GM10266 (cell line): Measurements from ENCODE around the gene ZNF785.
"Not testable (repeated sequence)": the region's sequence is repeated elsewhere in the genome, so short reads cannot be mapped to it uniquely, and the experiment has no call there.

Source experiments
- DNase-seq: peaks from one replicate; pipeline ENCODE4 v3.0.0; 2012; ENCODE audit errors: extremely low spot score
- TF ChIP-seq, protein P1 (sequence below): IDR thresholded peaks from 2 replicates; pipeline ENCODE4 v1.5.1; 2012; ENCODE audit warnings: mild to moderate bottlenecking, low read depth; ENCODE audit not compliant: control insufficient read depth, insufficient read depth; ENCODE audit errors: missing control alignments

The ZNF785 gene

GRCh38 chr16:30600929-30601328, 15.4 kb upstream of the ZNF785 start:
- no peak for DNase-seq
- TF ChIP-seq, protein P1, sequence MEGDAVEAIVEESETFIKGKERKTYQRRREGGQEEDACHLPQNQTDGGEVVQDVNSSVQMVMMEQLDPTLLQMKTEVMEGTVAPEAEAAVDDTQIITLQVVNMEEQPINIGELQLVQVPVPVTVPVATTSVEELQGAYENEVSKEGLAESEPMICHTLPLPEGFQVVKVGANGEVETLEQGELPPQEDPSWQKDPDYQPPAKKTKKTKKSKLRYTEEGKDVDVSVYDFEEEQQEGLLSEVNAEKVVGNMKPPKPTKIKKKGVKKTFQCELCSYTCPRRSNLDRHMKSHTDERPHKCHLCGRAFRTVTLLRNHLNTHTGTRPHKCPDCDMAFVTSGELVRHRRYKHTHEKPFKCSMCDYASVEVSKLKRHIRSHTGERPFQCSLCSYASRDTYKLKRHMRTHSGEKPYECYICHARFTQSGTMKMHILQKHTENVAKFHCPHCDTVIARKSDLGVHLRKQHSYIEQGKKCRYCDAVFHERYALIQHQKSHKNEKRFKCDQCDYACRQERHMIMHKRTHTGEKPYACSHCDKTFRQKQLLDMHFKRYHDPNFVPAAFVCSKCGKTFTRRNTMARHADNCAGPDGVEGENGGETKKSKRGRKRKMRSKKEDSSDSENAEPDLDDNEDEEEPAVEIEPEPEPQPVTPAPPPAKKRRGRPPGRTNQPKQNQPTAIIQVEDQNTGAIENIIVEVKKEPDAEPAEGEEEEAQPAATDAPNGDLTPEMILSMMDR, result no peak

DNA sequence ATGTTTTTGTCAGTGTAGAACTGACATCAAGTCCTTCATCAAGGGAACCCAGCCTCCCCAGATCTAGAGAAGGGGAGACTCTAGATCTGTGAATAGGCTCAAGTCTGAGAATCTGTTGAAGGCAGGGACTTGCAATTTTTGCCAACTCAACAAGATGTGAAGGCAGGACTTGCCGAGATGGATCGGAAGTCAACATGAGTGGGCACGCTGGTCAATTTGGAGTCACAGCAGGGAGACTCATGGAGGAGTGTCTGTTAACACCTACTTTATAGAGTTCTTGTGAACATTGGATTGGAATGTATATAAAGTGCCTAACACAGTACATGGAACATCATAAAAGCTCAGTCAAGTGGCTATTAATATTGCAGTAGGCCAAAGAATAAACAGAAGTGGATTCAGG, 14.7 kb upstream of the ZNF785 start:
- TF ChIP-seq, protein P1, result no peak

GRCh38 chr16:30592871-30593270, 7.4 kb upstream of the ZNF785 start:
- TF ChIP-seq, protein P1, result no peak
- no peak for DNase-seq

More for the DNA sequence above, 14.7 kb upstream of the ZNF785 start:
- DNase-seq, result no peak

DNA sequence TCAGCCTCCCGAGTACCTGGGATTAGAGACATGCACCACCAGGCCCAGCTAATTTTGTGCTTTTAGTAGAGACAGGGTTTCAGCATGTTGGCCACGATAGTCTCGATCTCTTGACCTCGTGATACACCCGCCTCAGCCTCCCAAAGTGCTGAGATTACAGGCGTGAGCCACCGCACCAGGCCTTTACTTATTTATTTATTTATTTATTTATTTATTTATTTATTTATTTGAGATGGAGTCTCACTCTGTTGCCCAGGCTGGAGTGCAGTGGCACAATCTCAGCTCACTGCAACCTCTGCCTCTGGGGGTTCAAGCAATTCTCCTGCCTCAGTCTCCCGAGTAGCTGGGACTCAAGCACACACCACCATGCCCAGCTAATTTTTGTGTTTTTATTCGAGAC, 5.4 kb upstream of the ZNF785 start:
- not testable (repeated sequence) for DNase-seq

DNA sequence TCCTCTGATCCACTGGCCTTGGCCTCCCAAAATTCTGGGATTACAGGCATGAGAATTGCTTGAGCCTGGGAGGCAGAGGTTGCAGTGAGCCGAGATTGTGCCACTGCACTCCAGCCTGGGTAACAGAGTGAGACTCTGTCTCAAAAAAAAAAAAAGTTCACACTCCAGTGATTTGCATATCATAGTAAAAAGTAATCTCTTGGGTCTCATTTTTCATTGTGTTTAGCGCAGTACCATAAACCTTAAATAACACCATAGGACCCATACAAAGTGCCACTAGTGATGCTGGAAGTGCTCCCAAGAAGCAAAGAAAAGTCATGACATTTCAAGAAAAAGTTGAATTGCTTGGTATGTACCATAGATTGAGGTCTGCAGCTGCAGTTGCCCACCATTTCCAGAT, 4.1 kb upstream of the ZNF785 start:
- not testable (repeated sequence) for DNase-seq

GRCh38 chr16:30588651-30589050, 3.2 kb upstream of the ZNF785 start:
- TF ChIP-seq, protein P1, result no peak
- DNase-seq, result no peak

- no peak for DNase-seq
- TF ChIP-seq, protein P1, result no peak
Observed at GRCh38 chr16:30585022-30585399, 486 bp downstream of the ZNF785 start.

GRCh38 chr16:30582611-30583340, 2.7 kb downstream of the ZNF785 start:
- TF ChIP-seq, protein P1, result no peak
- no peak for DNase-seq

GRCh38 chr16:30581457-30581856, 4.0 kb downstream of the ZNF785 start:
- TF ChIP-seq, protein P1, result no peak
- DNase-seq, result no peak
